H1 (cell line): ENCODE data around the gene ABCG8. TPM values are rescaled to one million over a fixed set of nuclear protein-coding genes. Genes with fewer than 3 reads are reported as not detected.

Source experiments
- CTCF ChIA-PET: fragments of 300-600 bp; sonication (Branson Sonifier 250); formaldehyde crosslinking; loops from one replicate; lab custom pipeline; 2021; ENCODE audit not compliant: partially characterized antibody; lab: Charles Lee
- POLR2A ChIA-PET: fragments of 300-600 bp; sonication (Branson Sonifier 250); formaldehyde crosslinking; loops from one replicate; lab custom pipeline; 2021; ENCODE audit warnings: inconsistent platforms; ENCODE audit not compliant: partially characterized antibody; lab: Charles Lee
- DNase-seq, 2 experiments: peaks; one replicate each; pipeline versions ENCODE4 v3.0.0 to v3.0.0-alpha.2; 2010 to 2022; ENCODE audit warnings: low spot score in 2 of 2, low read depth in 1 of 2, mixed read lengths in 1 of 2
- FAIRE-seq: peaks from 2 replicates; lab custom pipeline; 2011; peaks lifted over from hg19 to GRCh38; lab: Jason Lieb, UNC
- H2AFZ ChIP-seq: 2 replicates; pipeline ENCODE4 v1.8.1; 2012; ENCODE audit warnings: low read length, inconsistent platforms
- H2AK5ac ChIP-seq: 2 replicates; pipeline ENCODE4 v1.6.1; 2013; ENCODE audit warnings: low read depth, low read length
- H2BK120ac ChIP-seq: replicated peaks from 2 replicates; pipeline ENCODE3; 2013; ENCODE audit warnings: low read depth, low read length, inconsistent platforms
- H2BK12ac ChIP-seq: 2 replicates; pipeline ENCODE4 v1.6.1; 2013; ENCODE audit warnings: low read depth, low read length
- H2BK15ac ChIP-seq: 2 replicates; pipeline ENCODE4 v1.6.1; 2013; ENCODE audit warnings: low read length
- H2BK20ac ChIP-seq: 2 replicates; pipeline ENCODE4 v1.6.1; 2013; ENCODE audit warnings: low read length
- H2BK5ac ChIP-seq: 2 replicates; pipeline ENCODE4 v1.6.1; 2013; ENCODE audit warnings: low read depth, low read length
- H3K14ac ChIP-seq: 2 replicates; pipeline ENCODE4 v1.6.1; 2013; ENCODE audit warnings: inconsistent platforms; ENCODE audit not compliant: insufficient read length
- H3K18ac ChIP-seq: 2 replicates; pipeline ENCODE4 v1.6.1; 2013; ENCODE audit warnings: low read length; ENCODE audit errors: extremely low read depth
- H3K23ac ChIP-seq: 2 replicates; pipeline ENCODE4 v1.6.1; 2013; ENCODE audit warnings: inconsistent platforms; ENCODE audit not compliant: insufficient read length
- H3K23me2 ChIP-seq: 2 replicates; pipeline ENCODE4 v1.6.1; 2013; ENCODE audit warnings: low read depth, low read length
- H3K27ac ChIP-seq: 2 replicates; pipeline ENCODE4 v1.6.1; 2011; ENCODE audit warnings: low read depth, low read length, inconsistent platforms
- H3K27me3 ChIP-seq, 4 experiments: replicated peaks in 1 of 4; 1 replicate in 1 of 4; 2 replicates in 3 of 4; pipeline versions ENCODE4 v1.6.1 to v1.8.1; 2011 to 2013; ENCODE audit warnings: low read length in 3 of 4, mild to moderate bottlenecking in 3 of 4, inconsistent platforms in 2 of 4, mixed read lengths in 2 of 4, moderate library complexity in 1 of 4; ENCODE audit not compliant: control insufficient read depth in 3 of 4, insufficient read depth in 3 of 4; ENCODE audit errors: extremely low read depth in 1 of 4
- H3K36me3 ChIP-seq, 4 experiments: 2 replicates each; pipeline versions ENCODE4 v1.6.1 to v1.8.1; 2011 to 2013; ENCODE audit warnings: mild to moderate bottlenecking in 4 of 4, low read length in 3 of 4, moderate library complexity in 2 of 4, control low read depth in 1 of 4, inconsistent platforms in 1 of 4; ENCODE audit not compliant: insufficient read depth in 4 of 4, control insufficient read depth in 2 of 4
- H3K4ac ChIP-seq: replicated peaks from 2 replicates; pipeline ENCODE3; 2013; ENCODE audit warnings: low read length, low read depth, mixed read lengths, inconsistent platforms; ENCODE audit not compliant: insufficient read length
- H3K4me1 ChIP-seq, 4 experiments: replicated peaks in 1 of 4; 1 replicate in 1 of 4; 2 replicates in 3 of 4; pipeline versions ENCODE4 v1.6.1 to v1.8.1; 2011 to 2013; ENCODE audit warnings: low read length in 3 of 4, inconsistent platforms in 2 of 4, mixed read lengths in 1 of 4; ENCODE audit not compliant: insufficient read depth in 4 of 4, control insufficient read depth in 3 of 4
- H3K4me2 ChIP-seq, 2 experiments: 2 replicates each; pipeline versions ENCODE4 v1.6.1 to v1.8.1; 2011 to 2013; ENCODE audit warnings: low read depth in 2 of 2, low read length in 2 of 2, control low read depth in 1 of 2, inconsistent platforms in 1 of 2, mild to moderate bottlenecking in 1 of 2; ENCODE audit not compliant: insufficient read depth in 1 of 2
- H3K4me3 ChIP-seq, 4 experiments: fragments of 200-600, 300-600 bp in 1 of 4; sonication (generic), shearing (Covaris generic), sonication (Bioruptor Twin) in 1 of 4; 2 replicates each; pipeline versions ENCODE4 v1.5.1 to v1.8.1; 2011 to 2016; ENCODE audit warnings: low read length in 4 of 4, low read depth in 3 of 4, control low read depth in 2 of 4, inconsistent platforms in 2 of 4, mild to moderate bottlenecking in 2 of 4, mixed read lengths in 1 of 4, moderate library complexity in 1 of 4; ENCODE audit not compliant: insufficient read depth in 2 of 4; ENCODE audit errors: extremely low read depth in 1 of 4
- H3K56ac ChIP-seq: replicated peaks from 2 replicates; pipeline ENCODE3; 2013; ENCODE audit warnings: low read depth, mild to moderate bottlenecking, mixed read lengths, low read length, inconsistent platforms; ENCODE audit not compliant: insufficient read length
- H3K79me1 ChIP-seq: 2 replicates; pipeline ENCODE4 v1.6.1; 2013; ENCODE audit warnings: low read depth, low read length, control low read depth
- H3K79me2 ChIP-seq, 2 experiments: 2 replicates each; pipeline versions ENCODE4 v1.6.1 to v1.8.1; 2012 to 2013; ENCODE audit warnings: low read length in 2 of 2, mild to moderate bottlenecking in 2 of 2, inconsistent platforms in 1 of 2; ENCODE audit not compliant: insufficient read depth in 2 of 2, control insufficient read depth in 1 of 2
- H3K9ac ChIP-seq, 4 experiments: replicated peaks in 1 of 4; 1 replicate in 1 of 4; 2 replicates in 3 of 4; pipeline versions ENCODE4 v1.6.1 to v1.8.1; 2011 to 2013; ENCODE audit warnings: low read depth in 3 of 4, low read length in 3 of 4, control low read depth in 2 of 4, mild to moderate bottlenecking in 2 of 4, moderate library complexity in 2 of 4, inconsistent platforms in 1 of 4; ENCODE audit errors: extremely low read depth in 1 of 4
- H3K9me3 ChIP-seq, 2 experiments: 2 replicates each; pipeline versions ENCODE4 v1.6.1 to v1.8.1; 2012 to 2013; ENCODE audit warnings: mild to moderate bottlenecking in 2 of 2, moderate library complexity in 2 of 2, control low read depth in 1 of 2, inconsistent platforms in 1 of 2, low read depth in 1 of 2, low read length in 1 of 2, mixed read lengths in 1 of 2; ENCODE audit not compliant: insufficient read depth in 2 of 2
- H4K20me1 ChIP-seq, 2 experiments: replicated peaks in 1 of 2; 2 replicates each; pipeline versions ENCODE3 to v1.8.1; 2011 to 2013; ENCODE audit warnings: inconsistent platforms in 2 of 2, low read length in 2 of 2, mild to moderate bottlenecking in 1 of 2; ENCODE audit not compliant: insufficient read depth in 2 of 2, control insufficient read depth in 1 of 2
- H4K5ac ChIP-seq: 2 replicates; pipeline ENCODE4 v1.6.1; 2013; ENCODE audit warnings: low read length, low read depth, mixed read lengths, inconsistent platforms; ENCODE audit not compliant: insufficient read length
- H4K8ac ChIP-seq: 2 replicates; pipeline ENCODE4 v1.8.0; 2013; ENCODE audit warnings: mild to moderate bottlenecking, moderate library complexity, low read length, inconsistent platforms; ENCODE audit not compliant: insufficient read depth; ENCODE audit errors: extremely low read depth
- H4K91ac ChIP-seq: replicated peaks from 2 replicates; pipeline ENCODE3; 2013; ENCODE audit warnings: low read length, mixed read lengths, inconsistent platforms; ENCODE audit not compliant: insufficient read length
- ASH2L ChIP-seq: fragments of 200-600, 300-600 bp; sonication (generic); IDR thresholded peaks from one replicate; pipeline ENCODE4 v1.7.1; 2017; ENCODE audit warnings: low read length
- ATF3 ChIP-seq: IDR thresholded peaks from 2 replicates; pipeline ENCODE4 v1.6.1; 2011; ENCODE audit warnings: low read depth, mild to moderate bottlenecking, low read length; ENCODE audit not compliant: insufficient read depth
- BACH1 ChIP-seq: IDR thresholded peaks from 2 replicates; pipeline ENCODE4 v1.6.1; 2012; ENCODE audit warnings: low read length, improper control_type of control experiment
- CTBP2 ChIP-seq: IDR thresholded peaks from 2 replicates; pipeline ENCODE4 v1.7.0; 2011; ENCODE audit warnings: borderline replicate concordance, mild to moderate bottlenecking, moderate library complexity, mixed read lengths, low read length; ENCODE audit not compliant: insufficient read depth, insufficient read length
- EP300 ChIP-seq, 2 experiments: IDR thresholded peaks; 1 replicate in 1 of 2; 2 replicates in 1 of 2; pipeline ENCODE4 v1.6.1; 2011 to 2012; ENCODE audit warnings: low read depth in 2 of 2, low read length in 2 of 2, mild to moderate bottlenecking in 2 of 2, borderline replicate concordance in 1 of 2, inconsistent platforms in 1 of 2, moderate library complexity in 1 of 2
- EZH2 ChIP-seq: fragments of 200-600 bp; sonication (generic); IDR thresholded peaks from 2 replicates; pipeline ENCODE4 v1.7.1; 2012; ENCODE audit warnings: low read depth, mild to moderate bottlenecking, moderate library complexity, low read length, inconsistent platforms; ENCODE audit not compliant: severe bottlenecking
- FOSL1 ChIP-seq: IDR thresholded peaks from 2 replicates; pipeline ENCODE4 v1.6.1; 2011; ENCODE audit warnings: mild to moderate bottlenecking, low read depth, low read length, moderate library complexity; ENCODE audit not compliant: insufficient read depth
- KDM1A ChIP-seq: fragments of 200-600, 300-600 bp; sonication (generic); IDR thresholded peaks from 2 replicates; pipeline ENCODE4 v1.7.1; 2016; ENCODE audit warnings: mild to moderate bottlenecking, low read length, borderline replicate concordance
- NRF1 ChIP-seq: IDR thresholded peaks from 2 replicates; pipeline ENCODE4 v1.6.1; 2011; ENCODE audit warnings: mild to moderate bottlenecking, low read depth, low read length, improper control_type of control experiment
- RXRA ChIP-seq: IDR thresholded peaks from 2 replicates; pipeline ENCODE4 v1.6.1; 2011; ENCODE audit warnings: low read depth, mild to moderate bottlenecking, low read length, moderate library complexity; ENCODE audit not compliant: insufficient read depth
- SP2 ChIP-seq: IDR thresholded peaks from 2 replicates; pipeline ENCODE4 v1.6.1; 2012; ENCODE audit warnings: mild to moderate bottlenecking, low read length, inconsistent platforms
- SRF ChIP-seq: IDR thresholded peaks from 2 replicates; pipeline ENCODE4 v1.6.1; 2011; ENCODE audit warnings: mild to moderate bottlenecking, low read depth, low read length, moderate library complexity
- USF2 ChIP-seq: IDR thresholded peaks from 2 replicates; pipeline ENCODE4 v1.6.1; 2011; ENCODE audit warnings: low read length, improper control_type of control experiment
- WGBS, 2 experiments: shearing (Covaris generic) in 1 of 2; methylation state at CpG; one replicate each; pipeline versions ENCODE4 v1.1.6 to v1.1.7; 2013 to 2015; ENCODE audit warnings: low lambda C conversion rate in 2 of 2, mixed read lengths in 2 of 2, inconsistent platforms in 1 of 2, low coverage in 1 of 2, missing lambda C conversion rate in 1 of 2; ENCODE audit not compliant: insufficient replicate concordance in 2 of 2, insufficient coverage in 1 of 2, insufficient read length in 1 of 2; ENCODE audit errors: extremely low coverage in 1 of 2, missing lambda C conversion rate in 1 of 2; 5-methylcytosine and 5-hydroxymethylcytosine counted together
- polyA plus RNA-seq, 7 experiments: library from polyadenylated mRNA; depleted of rRNA in 3 of 7; stranded (reverse) in 5 of 7; unstranded in 2 of 7; fragments of >200 nt in 5 of 7; fragments of 200-250 nt in 2 of 7; gene quantifications; 1 replicate in 5 of 7; 2 replicates in 1 of 7; 4 replicates in 1 of 7; pipeline versions ENCODE4 v1.2.1 to v1.2.3, GENCODE V29; 2011 to 2013; ENCODE audit warnings: missing spikeins in 2 of 7, mixed read lengths in 2 of 7
- total RNA-seq: library from RNA; stranded (reverse); fragmentation: NEBNext Ultra II Directional; extraction: Animal tissue kit (Norgen Biotek cat#: 25700); gene quantifications from 2 replicates; pipeline ENCODE4 v1.2.1, GENCODE V29; 2021

The ABCG8 gene
- total and polyA plus RNA-seq, 2 of the 8 experiments (the other 6 are each of a cell fraction or from before 2014, with no cell fraction given), result not detected

DNA sequence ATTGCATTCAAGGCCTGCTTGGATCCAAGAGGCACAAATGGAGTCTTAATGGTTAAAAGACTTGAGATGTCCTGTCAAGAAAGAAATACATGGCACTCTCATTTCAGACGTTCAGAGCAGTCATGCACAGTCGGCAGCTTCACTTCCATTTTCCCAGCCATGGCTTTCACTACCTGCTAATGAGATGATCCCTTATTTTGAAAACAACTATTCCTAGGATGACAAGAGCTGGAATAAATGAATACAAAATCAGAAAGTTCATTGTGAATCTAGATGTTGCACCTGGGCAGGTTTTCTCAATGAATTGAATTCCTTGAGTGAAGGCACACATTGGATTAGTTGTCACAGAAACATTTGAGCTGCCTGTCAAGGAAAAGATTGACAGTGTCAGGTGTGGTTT, 25.8 kb upstream of the ABCG8 start:
- H2BK12ac ChIP-seq, result no peak overlapping the region
- DNase-seq (no peak), FAIRE-seq (no peak)
- H3K14ac ChIP-seq, result no peak overlapping the region
- no peak overlapping the region for H2BK5ac ChIP-seq
- H3K9me3 ChIP-seq, result no peaks in the 10 kb centered on the region
- no peak overlapping the region for H4K5ac ChIP-seq
- H4K20me1 ChIP-seq, result no peaks in the 10 kb centered on the region
- POLR2A ChIA-PET, result no interaction called here
- H3K18ac ChIP-seq, result no peak overlapping the region
- no peak overlapping the region for H3K9ac ChIP-seq
- H3K79me2 ChIP-seq, result no peaks in the 10 kb centered on the region
- H3K23me2 ChIP-seq, result no peaks in the 10 kb centered on the region
- H3K4me1 ChIP-seq, result no peaks in the 10 kb centered on the region
- H3K27me3 ChIP-seq, result no peaks in the 10 kb centered on the region
- H3K56ac ChIP-seq, result no peak overlapping the region
- no peaks in the 10 kb centered on the region for H3K36me3 ChIP-seq
- no peak overlapping the region for H3K23ac ChIP-seq
- no peak overlapping the region for H2AK5ac ChIP-seq
- no peak overlapping the region for H3K4me2 ChIP-seq
- CTCF ChIA-PET, result interaction anchor here (2.6 kb wide), 1 partner anchor 14 kb away, joined by 13 read pairs; no protein-coding TSS in a partner anchor
- H2BK15ac ChIP-seq, result no peak overlapping the region
- 84% methylated on average over 2 of the region's 2 CpGs; no CpG with 5 or more reads in 1 of the 2 experiments for WGBS, 2 experiments
- H3K4ac ChIP-seq, result no peak overlapping the region
- no peak overlapping the region for H2BK20ac ChIP-seq
- no peaks in the 10 kb centered on the region for H3K79me1 ChIP-seq
- no peak overlapping the region for H3K27ac ChIP-seq
- no peak overlapping the region for H2BK120ac ChIP-seq
- H3K4me3 ChIP-seq, result no peak overlapping the region
- no peak overlapping the region for H2AFZ ChIP-seq
- no peak overlapping the region for H4K91ac ChIP-seq
- no peak overlapping the region for H4K8ac ChIP-seq
- TF ChIP-seq BACH1 (no peak), KDM1A (no peak), SRF (no peak), ATF3 (no peak), EP300 (IDR thresholded peaks at IDR 0.05; ENCODE audit: borderline replicate concordance in 1 of 2, low read depth in 2 of 2, low read length in 2 of 2) (no peak), RXRA (no peak), SP2 (no peak), NRF1 (no peak), CTBP2 (no peak), FOSL1 (no peak), ASH2L (no peak), USF2 (no peak), EZH2 (no peak)
